ENCODE data around the gene TDO2.

DNA sequence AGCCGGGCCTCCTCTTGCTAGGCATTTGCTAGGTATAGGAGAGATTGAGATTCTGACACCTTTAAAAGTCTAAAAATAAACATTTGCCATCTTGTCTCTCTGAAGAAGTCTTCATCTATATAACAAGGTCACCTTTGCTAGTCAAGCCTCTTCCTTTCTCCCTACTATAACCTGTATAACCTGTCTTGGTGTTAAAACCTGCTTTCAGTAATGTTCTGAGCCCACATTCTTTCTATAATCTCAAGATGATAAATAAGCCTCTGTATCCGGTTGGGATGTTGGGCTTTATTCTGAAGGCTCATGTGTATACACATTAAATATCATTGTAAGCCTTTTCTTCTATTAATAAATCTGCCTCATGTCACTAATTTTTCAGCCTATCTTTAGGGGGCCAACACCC, 47.6 kb upstream of the TDO2 start:
- TF ChIP-seq, protein P1, sequence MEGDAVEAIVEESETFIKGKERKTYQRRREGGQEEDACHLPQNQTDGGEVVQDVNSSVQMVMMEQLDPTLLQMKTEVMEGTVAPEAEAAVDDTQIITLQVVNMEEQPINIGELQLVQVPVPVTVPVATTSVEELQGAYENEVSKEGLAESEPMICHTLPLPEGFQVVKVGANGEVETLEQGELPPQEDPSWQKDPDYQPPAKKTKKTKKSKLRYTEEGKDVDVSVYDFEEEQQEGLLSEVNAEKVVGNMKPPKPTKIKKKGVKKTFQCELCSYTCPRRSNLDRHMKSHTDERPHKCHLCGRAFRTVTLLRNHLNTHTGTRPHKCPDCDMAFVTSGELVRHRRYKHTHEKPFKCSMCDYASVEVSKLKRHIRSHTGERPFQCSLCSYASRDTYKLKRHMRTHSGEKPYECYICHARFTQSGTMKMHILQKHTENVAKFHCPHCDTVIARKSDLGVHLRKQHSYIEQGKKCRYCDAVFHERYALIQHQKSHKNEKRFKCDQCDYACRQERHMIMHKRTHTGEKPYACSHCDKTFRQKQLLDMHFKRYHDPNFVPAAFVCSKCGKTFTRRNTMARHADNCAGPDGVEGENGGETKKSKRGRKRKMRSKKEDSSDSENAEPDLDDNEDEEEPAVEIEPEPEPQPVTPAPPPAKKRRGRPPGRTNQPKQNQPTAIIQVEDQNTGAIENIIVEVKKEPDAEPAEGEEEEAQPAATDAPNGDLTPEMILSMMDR (IDR thresholded peaks at IDR 0.05; ENCODE audit: borderline replicate concordance, extremely low read depth, low read length, poor library complexity, severe bottlenecking), result no peak
- no peak for TF ChIP-seq EZH2 (IDR thresholded peaks at IDR 0.05; ENCODE audit: borderline replicate concordance, low read depth, low read length, severe bottlenecking)
